NCI-H2196 (cell line): ENCODE data around the gene SERINC4.
"Not testable (repeated sequence)": the region's sequence is repeated elsewhere in the genome, so short reads cannot be mapped to it uniquely, and the experiment has no call there.

Experiments used
- DNase-seq: peaks from one replicate; lab custom pipeline; 2025; ENCODE audit not compliant: unreplicated experiment; lab: John Stamatoyannopoulos, UW

SERINC4 gene

GRCh38 chr15:43763819-43764446 lies 36.1 kb downstream of the SERINC4 start:
- DNase-seq: no peak

- no peak for DNase-seq
Observed at GRCh38 chr15:43762824-43763223, 37.2 kb downstream of the SERINC4 start.

GRCh38 chr15:43751885-43752284 lies 48.1 kb downstream of the SERINC4 start:
- no peak for DNase-seq

- DNase-seq: no peak
Observed at GRCh38 chr15:43749690-43750345, 50.2 kb downstream of the SERINC4 start.

- no peak for DNase-seq
Observed at GRCh38 chr15:43748376-43748775, 51.6 kb downstream of the SERINC4 start.

GRCh38 chr15:43746903-43747309 lies 53.1 kb downstream of the SERINC4 start:
- not testable (repeated sequence) for DNase-seq

GRCh38 chr15:43746245-43746902 lies 53.6 kb downstream of the SERINC4 start, which contains the start of gene PDIA3:
TSS of gene PDIA3 (plus strand) at chr15:43746438. CDS start at chr15:43746540, 102 bp downstream.
- peak; percentile 79 for DNase-seq
